GM18502 (cell line): ENCODE results near the gene TSPAN4.

ENCODE experiments used
- ATAC-seq: cut with Tn5 transposase; IDR thresholded peaks from one replicate; pipeline ENCODE4 v1.9.1; 2021; ENCODE audit warnings: mild to moderate bottlenecking; ENCODE audit not compliant: unreplicated experiment, poor library complexity

Gene TSPAN4

GRCh38 chr11:803770-804598 is 38.7 kb upstream of the TSPAN4 start:
- no peak for ATAC-seq

- no peak for ATAC-seq
These were observed 38.1 kb upstream of the TSPAN4 start for GRCh38 chr11:804599-804964.

DNA sequence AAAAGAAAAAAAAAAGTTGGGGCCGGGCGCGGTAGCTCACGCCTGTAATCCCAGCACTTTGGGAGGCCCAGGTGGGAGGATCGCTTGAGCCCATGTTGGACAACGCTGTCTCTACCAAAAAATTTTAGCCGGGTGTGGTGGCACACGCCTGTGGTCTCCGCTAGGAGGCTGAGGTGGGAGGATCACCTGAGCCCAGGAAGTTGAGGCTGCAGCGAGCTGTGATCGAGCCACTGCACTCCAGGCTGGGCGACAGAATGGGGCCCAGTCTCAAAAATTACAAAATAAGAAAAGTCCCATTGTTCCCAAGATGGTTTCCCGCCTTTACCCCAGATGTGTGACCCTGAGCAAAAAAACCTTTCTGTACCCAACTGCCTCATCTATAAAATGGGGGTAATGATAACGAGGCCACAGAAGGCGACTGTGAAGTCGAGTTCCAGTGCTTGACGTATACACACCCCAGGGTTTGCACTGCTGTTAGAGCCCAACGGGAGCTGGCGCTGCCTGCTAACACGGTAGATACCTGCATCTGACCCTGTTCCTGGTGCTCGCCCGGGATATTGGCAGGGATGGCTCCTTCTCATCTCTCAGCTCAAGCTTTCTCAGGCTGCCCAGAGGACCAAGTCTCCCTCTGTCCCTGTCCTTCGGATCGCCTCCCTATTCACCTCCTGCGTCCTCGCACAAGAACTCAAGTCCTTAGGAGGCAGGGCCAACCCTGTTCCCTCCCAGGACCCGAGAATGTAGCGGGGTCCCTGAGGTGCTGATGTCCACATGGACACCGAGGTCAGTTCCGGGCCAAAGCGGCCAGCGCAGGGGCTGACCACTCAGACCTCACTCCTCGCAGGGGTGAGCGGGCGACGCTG is 34.0 kb upstream of the TSPAN4 start:
- no peak for ATAC-seq

- peak; percentile 80 for ATAC-seq
These were observed 33.2 kb upstream of the TSPAN4 start, which contains the start of gene RPLP2 for GRCh38 chr11:809287-810039. Gene RPLP2, plus strand, starts transcription at chr11:809967. Its CDS starts 268 bp downstream, at chr11:810235.

DNA sequence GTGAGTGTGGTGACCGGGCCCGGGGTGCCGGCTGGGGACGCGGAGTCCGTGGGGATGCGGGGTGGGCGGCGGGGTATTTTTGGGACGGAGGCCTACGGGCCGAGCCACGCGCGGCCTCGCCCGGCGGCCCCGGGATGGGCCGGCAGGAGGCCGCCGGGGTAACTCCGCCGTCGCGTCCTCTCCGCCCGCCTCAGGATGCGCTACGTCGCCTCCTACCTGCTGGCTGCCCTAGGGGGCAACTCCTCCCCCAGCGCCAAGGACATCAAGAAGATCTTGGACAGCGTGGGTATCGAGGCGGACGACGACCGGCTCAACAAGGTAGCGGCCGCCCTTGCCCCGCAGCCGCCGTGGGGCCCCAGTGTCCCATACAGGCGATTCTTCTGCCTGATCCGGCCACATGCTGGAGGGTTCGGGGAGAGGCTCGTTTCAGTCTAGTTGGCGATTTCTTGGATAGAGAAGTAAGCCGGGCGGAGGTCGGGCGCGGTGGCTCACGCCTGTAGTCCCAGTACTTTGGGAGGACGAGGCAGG is 32.5 kb upstream of the TSPAN4 start:
- ATAC-seq: no peak

DNA sequence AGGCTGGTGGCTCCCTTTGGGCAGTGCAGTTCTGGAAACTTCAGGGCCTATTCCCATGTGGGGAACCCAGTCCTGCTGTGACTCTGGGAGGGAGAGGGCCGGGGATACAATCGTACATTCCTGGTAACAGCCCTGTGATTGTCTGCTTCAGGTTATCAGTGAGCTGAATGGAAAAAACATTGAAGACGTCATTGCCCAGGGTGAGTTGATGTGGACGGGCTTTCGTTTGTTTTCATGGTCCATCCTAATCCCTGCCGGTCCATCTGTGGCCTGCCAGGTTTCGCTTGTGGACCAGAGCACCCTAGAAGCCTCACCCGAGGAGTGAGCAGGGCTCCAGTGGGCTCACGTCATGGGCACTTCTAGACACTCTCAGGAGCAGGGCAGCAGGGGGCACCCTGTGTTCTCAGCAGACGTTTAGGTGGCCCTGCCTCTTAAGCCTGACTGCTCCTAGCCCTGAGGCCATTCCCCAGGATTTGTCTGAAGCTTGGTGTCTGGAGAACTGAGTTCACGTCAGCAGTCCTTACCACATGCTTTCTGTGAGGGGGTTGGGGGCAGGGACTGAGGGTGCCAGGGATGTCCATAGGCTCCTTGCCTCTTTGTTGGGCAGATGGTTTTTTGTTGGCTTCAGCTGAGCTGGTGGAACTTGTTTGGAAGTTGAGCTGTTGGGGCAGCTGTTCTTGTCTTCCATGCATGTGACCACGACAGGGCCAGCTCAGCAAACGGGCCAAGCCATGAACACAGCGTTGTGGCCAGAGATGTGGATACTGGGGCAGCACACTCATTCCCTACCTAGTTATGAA is 31.0 kb upstream of the TSPAN4 start:
- no peak for ATAC-seq

GRCh38 chr11:812390-812789 is 30.3 kb upstream of the TSPAN4 start:
- no peak for ATAC-seq

GRCh38 chr11:813072-813455 is 29.6 kb upstream of the TSPAN4 start:
- no peak for ATAC-seq

GRCh38 chr11:813456-814096 is 29.1 kb upstream of the TSPAN4 start:
- ATAC-seq: no peak

DNA sequence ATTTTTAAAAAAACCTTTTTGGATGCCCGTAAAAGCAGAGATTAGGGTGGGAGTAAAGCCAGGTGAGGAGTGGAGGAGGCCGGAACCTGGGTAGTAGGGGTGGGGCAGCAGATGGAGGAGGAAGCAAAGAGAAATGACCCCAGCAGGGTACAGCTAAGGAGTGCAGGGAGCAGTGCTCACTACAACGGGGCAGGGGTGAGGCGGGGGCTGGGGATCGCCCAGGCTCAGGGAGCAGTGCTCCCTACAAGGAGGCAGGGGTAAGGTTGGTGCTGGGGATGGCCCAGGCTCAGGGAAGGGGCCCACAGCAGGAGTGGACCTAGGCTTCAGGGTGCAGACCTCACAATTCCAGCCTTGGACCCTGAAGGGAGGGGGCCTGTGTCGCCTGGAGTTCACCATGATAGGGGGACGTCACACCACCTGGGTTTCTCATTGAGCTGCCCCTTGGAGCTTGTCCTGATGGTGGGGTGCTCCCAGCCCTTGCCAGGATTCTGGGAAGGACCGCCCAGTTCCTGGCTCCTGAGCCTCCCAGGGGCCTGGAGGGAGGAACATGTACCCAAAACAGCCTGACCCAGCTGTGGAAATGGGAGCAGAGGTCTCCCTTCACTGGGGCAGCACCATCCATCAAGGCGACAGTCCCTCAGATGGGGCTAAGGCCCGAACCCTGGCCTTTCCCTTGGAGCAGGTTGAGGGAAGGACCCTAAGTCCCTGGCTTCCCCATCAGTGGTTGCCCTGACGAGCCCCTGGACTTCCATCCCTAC is 26.8 kb upstream of the TSPAN4 start:
- ATAC-seq: no peak

DNA sequence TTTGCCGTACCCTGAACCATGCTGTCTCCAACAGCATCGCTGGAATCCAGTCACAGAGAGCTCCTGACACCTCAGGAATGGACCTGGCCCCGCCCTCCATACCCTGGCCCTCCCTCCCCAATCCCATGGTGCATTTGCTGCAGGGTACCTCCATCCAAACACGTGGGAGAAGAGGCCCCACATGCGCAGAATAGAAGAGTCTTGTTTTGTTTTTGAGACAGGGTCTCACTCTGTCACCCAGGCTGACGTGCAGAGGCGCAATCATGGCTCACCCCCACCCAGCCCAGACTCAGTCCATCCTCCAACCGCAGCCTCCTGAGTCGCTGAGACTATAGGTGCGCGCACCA is 26.2 kb upstream of the TSPAN4 start:
- ATAC-seq: no peak

GRCh38 chr11:818396-819128 is 24.1 kb upstream of the TSPAN4 start, which contains the start of gene PNPLA2:
Gene PNPLA2, plus strand, starts transcription at chr11:818914. Its CDS starts 805 bp downstream, at chr11:819719.
- ATAC-seq: no peak

DNA sequence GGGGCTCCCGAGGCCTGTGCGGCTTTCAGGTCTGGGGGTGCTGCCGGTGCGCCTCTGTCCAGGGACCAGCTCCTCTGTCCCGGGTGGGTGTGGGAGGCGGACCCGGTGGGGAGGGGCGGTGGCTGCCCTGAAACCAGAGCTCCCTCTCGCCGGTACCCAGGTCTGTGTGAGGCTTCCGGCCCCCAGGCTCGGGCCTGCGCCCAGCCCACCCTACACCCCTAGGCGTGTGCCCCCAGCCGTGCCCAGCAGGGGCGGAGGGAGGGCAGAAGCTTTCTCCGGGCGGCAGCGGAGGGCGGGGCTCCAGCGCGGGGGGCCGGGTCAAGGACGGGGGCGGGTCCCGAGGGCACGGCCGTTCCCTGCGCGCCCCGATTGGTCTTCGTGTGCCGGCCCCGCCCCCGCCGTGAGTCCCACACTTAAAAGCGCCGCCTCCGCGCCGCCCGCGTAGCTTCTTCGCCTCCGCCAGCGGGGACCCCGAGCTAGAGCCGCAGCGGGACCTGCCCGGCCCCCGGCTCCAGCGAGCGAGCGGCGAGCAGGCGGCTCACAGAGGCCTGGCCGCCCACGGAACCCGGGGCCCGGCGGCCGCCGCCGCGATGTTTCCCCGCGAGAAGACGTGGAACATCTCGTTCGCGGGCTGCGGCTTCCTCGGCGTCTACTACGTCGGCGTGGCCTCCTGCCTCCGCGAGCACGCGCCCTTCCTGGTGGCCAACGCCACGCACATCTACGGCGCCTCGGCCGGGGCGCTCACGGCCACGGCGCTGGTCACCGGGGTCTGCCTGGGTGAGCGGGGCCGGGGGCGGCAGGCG is 23.3 kb upstream of the TSPAN4 start:
- ATAC-seq: peak; percentile 61

GRCh38 chr11:819943-820649 is 22.6 kb upstream of the TSPAN4 start:
- ATAC-seq: peak; percentile 71

DNA sequence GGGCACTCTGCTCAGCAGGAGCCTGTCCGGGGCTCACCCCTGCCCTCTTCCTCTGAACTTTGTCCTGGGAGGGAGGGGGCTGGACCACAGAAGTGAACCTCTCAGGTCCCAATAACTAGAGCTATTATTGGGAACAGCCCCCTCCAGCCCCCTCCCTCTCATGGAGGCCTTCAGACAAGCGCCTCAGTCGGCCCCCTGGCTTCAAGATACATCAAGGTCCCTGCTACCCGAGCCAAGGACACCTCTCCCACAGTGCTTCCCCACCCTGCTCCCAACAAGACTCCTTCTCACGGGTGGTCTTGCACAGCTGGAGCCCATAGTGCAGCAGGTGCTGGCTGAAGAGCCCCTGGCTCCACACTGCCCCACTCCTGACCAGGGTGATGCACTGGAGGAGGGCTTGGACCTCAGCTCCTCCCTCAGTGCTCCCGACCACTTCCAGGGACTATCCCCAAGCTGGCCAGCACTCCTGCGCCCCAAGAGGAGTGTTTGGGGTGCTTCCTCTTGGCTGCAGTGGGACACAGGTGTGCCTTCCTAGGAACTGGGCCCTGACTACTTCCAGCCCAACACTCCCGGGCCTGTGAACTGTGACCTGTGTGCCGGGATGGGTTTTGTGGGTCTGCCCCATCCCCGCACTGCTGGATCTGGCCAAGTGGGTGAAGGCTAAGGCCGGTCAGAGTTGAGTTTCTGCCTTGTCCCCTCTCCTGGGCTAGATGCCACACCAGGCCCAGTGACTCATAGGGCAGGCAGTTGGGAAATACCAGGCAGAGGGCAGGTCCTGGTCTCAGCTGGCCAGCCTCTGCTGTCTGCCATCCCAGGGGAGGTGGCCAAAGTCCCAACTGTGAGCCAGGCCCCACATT is 21.8 kb upstream of the TSPAN4 start:
- ATAC-seq: no peak
